Gastrocnemius medialis (tissue), 4 donors: ENCODE data around the gene APBB2.

Experiments used
- POLR2A ChIP-seq, 2 donors: fragments of 450-650 bp; IDR thresholded peaks; one replicate each; pipeline ENCODE4 v1.6.1; 2017; ENCODE audit warnings: antibody characterized with exemption in 2 of 2, mild to moderate bottlenecking in 2 of 2, moderate library complexity in 2 of 2
- TF ChIP-seq, protein P1 (sequence below), 5 experiments: fragments of 450-650 bp in 3 of 5; fragments of 200-600 bp in 2 of 5; sonication (generic) in 2 of 5; IDR thresholded peaks in 4 of 5; conservative IDR thresholded peaks in 1 of 5; 1 replicate in 4 of 5; 2 replicates in 1 of 5; pipeline ENCODE4 v1.5.1; 2016 to 2019; ENCODE audit warnings: antibody characterized with exemption in 5 of 5, mild to moderate bottlenecking in 3 of 5, moderate library complexity in 3 of 5

DNA sequence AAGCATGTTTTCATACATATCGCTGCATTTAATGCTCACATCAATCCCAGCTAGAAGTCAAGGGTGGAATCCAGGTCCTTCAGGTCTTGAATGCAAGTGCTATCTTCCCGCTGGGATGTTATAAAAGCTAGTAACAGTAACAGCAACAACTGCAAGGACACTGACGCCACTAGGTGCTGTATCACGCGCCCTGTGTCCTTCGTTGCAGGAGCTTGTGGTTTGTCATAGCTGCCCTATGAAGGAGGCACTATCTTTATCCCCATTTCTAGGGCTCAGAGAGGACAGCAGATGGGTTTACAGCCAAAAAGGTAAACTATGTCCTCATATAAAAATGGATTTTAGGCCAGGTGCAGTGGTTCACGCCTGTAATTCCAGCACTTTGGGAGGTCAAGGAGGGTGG, 261.7 kb downstream of the APBB2 start:
- TF ChIP-seq, protein P1, sequence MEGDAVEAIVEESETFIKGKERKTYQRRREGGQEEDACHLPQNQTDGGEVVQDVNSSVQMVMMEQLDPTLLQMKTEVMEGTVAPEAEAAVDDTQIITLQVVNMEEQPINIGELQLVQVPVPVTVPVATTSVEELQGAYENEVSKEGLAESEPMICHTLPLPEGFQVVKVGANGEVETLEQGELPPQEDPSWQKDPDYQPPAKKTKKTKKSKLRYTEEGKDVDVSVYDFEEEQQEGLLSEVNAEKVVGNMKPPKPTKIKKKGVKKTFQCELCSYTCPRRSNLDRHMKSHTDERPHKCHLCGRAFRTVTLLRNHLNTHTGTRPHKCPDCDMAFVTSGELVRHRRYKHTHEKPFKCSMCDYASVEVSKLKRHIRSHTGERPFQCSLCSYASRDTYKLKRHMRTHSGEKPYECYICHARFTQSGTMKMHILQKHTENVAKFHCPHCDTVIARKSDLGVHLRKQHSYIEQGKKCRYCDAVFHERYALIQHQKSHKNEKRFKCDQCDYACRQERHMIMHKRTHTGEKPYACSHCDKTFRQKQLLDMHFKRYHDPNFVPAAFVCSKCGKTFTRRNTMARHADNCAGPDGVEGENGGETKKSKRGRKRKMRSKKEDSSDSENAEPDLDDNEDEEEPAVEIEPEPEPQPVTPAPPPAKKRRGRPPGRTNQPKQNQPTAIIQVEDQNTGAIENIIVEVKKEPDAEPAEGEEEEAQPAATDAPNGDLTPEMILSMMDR (IDR thresholded peaks at IDR 0.05 in 4 of 5, conservative IDR thresholded peaks at IDR 0.05 in 1 of 5): no peak
- TF ChIP-seq POLR2A (IDR thresholded peaks at IDR 0.05): no peak
